PC-3 (cell line): ENCODE results near the gene DIAPH2. TPM values are rescaled to one million over a fixed set of nuclear protein-coding genes. Genes with fewer than 3 reads are reported as not detected.

Experiments used
- ATAC-seq: fragments of 200-7000 bp; cut with Tn5 transposase; 2 replicates; pipeline ENCODE4 v1.9.1; 2020; ENCODE audit warnings: mild to moderate bottlenecking, moderate library complexity
- BruUV-seq: library from RNA; stranded (reverse); fragments of 400-500 nt; replicated peaks from 2 replicates; lab custom pipeline; 2021; lab: Mats Ljungman, UMichigan
- CTCF ChIA-PET: fragments of 300-600 bp; sonication (Branson Sonifier 250); formaldehyde crosslinking; loops from one replicate; lab custom pipeline; 2022; ENCODE audit warnings: antibody characterized with exemption; lab: Charles Lee
- POLR2A ChIA-PET: fragments of 300-600 bp; sonication (Branson Sonifier 250); formaldehyde crosslinking; loops from one replicate; lab custom pipeline; 2022; ENCODE audit warnings: antibody characterized with exemption; ENCODE audit not compliant: unreplicated experiment; lab: Charles Lee
- DNase-seq: peaks from one replicate; pipeline ENCODE4 v3.0.0-alpha.2; 2015
- H2AFZ ChIP-seq: fragments of 300-600 bp; sonication (generic); 2 replicates; pipeline ENCODE4 v1.6.0; 2016; ENCODE audit warnings: antibody characterized with exemption, low read length
- H3F3A ChIP-seq: fragments of 300-600 bp; sonication (generic); one replicate; pipeline ENCODE4 v1.6.0; 2017; ENCODE audit warnings: antibody characterized with exemption, low read length, control low read depth, mild to moderate bottlenecking; ENCODE audit not compliant: unreplicated experiment
- H3K27ac ChIP-seq: fragments of 300-600 bp; sonication (generic); 2 replicates; pipeline ENCODE4 v1.5.1; 2016; ENCODE audit warnings: mild to moderate bottlenecking, low read length
- H3K27me3 ChIP-seq: fragments of 300-600 bp; sonication (generic); 2 replicates; pipeline ENCODE4 v1.6.1; 2016; ENCODE audit warnings: low read length, mixed read lengths
- H3K36me3 ChIP-seq: fragments of 300-600 bp; sonication (generic); 2 replicates; pipeline ENCODE4 v1.6.1; 2016; ENCODE audit warnings: low read depth, mixed run types, low read length, mixed read lengths
- H3K4me1 ChIP-seq: fragments of 300-600 bp; sonication (generic); 2 replicates; pipeline ENCODE4 v1.5.1; 2016; ENCODE audit warnings: low read length; ENCODE audit not compliant: insufficient read depth
- H3K4me2 ChIP-seq: fragments of 300-600 bp; sonication (generic); 2 replicates; pipeline ENCODE4 v1.6.0; 2016; ENCODE audit warnings: low read length
- H3K4me3 ChIP-seq: fragments of 300-600 bp; sonication (generic); 2 replicates; pipeline ENCODE4 v1.5.1; 2016; ENCODE audit warnings: mild to moderate bottlenecking, low read length, mixed read lengths
- H3K79me2 ChIP-seq: fragments of 300-600 bp; sonication (generic); 2 replicates; pipeline ENCODE4 v1.6.1; 2017; ENCODE audit warnings: low read length, mixed read lengths
- H3K9ac ChIP-seq: fragments of 300-600 bp; sonication (generic); 2 replicates; pipeline ENCODE4 v1.6.0; 2016; ENCODE audit warnings: mild to moderate bottlenecking, low read length
- H3K9me2 ChIP-seq: fragments of 300-600 bp; sonication (generic); replicated peaks from 2 replicates; pipeline ENCODE4 v1.6.1; 2016; ENCODE audit warnings: mixed run types, low read length, mixed read lengths
- H3K9me3 ChIP-seq: fragments of 300-600 bp; sonication (generic); 2 replicates; pipeline ENCODE4 v1.6.1; 2016; ENCODE audit warnings: low read length, mixed read lengths
- H4K20me1 ChIP-seq: fragments of 300-600 bp; sonication (generic); 2 replicates; pipeline ENCODE4 v1.6.1; 2016; ENCODE audit warnings: low read length, mixed read lengths
- EZH2 ChIP-seq: fragments of 300-600 bp; sonication (generic); IDR thresholded peaks from one replicate; pipeline ENCODE4 v1.6.1; 2017; ENCODE audit warnings: antibody characterized with exemption, mild to moderate bottlenecking, low read length; ENCODE audit not compliant: unreplicated experiment
- EZH2phosphoT487 ChIP-seq: fragments of 300-600 bp; sonication (generic); IDR thresholded peaks from 2 replicates; pipeline ENCODE4 v1.6.1; 2018; ENCODE audit warnings: mild to moderate bottlenecking, antibody characterized with exemption, low read length, borderline replicate concordance
- intact Hi-C: fragments of 100-400 bp; cut with micrococcal nuclease; formaldehyde crosslinking; loops from 2 replicates; pipeline ENCODE4 v1.9.0; 2023
- total RNA-seq: library from RNA; depleted of rRNA; stranded (reverse); fragments of >200 nt; gene quantifications from 2 replicates; pipeline ENCODE4 v1.2.3, GENCODE V29; 2014
- TF ChIP-seq, protein P1 (sequence below): fragments of 300-600 bp; sonication (generic); conservative IDR thresholded peaks from 2 replicates; pipeline ENCODE4 v1.5.1; 2017; ENCODE audit warnings: antibody characterized with exemption, low read depth, mild to moderate bottlenecking, low read length

Gene DIAPH2
- total RNA-seq, 1 experiment from 2014 or later: 15.1 TPM

- Histone ChIP-seq H3K27me3 (no peaks in the 10 kb centered on the region), H2AFZ (no peak overlapping the region), H3K4me3 (no peak overlapping the region), H4K20me1 (no peaks in the 10 kb centered on the region), H3K4me1 (peaks cover 46% of the 10 kb centered on the region), H3K9ac (no peak overlapping the region), H3K4me2 (peak overlapping the region; percentile 15; the same call in 1 of the 2 replicates), H3K36me3 (no peaks in the 10 kb centered on the region), H3F3A (peaks cover 5% of the 10 kb centered on the region), H3K9me2 (no peaks in the 10 kb centered on the region), H3K79me2 (no peaks in the 10 kb centered on the region), H3K9me3 (no peaks in the 10 kb centered on the region), H3K27ac (peak overlapping the region; percentile 47)
- TF ChIP-seq EZH2phosphoT487 (no peak), EZH2 (no peak)
- TF ChIP-seq, protein P1, sequence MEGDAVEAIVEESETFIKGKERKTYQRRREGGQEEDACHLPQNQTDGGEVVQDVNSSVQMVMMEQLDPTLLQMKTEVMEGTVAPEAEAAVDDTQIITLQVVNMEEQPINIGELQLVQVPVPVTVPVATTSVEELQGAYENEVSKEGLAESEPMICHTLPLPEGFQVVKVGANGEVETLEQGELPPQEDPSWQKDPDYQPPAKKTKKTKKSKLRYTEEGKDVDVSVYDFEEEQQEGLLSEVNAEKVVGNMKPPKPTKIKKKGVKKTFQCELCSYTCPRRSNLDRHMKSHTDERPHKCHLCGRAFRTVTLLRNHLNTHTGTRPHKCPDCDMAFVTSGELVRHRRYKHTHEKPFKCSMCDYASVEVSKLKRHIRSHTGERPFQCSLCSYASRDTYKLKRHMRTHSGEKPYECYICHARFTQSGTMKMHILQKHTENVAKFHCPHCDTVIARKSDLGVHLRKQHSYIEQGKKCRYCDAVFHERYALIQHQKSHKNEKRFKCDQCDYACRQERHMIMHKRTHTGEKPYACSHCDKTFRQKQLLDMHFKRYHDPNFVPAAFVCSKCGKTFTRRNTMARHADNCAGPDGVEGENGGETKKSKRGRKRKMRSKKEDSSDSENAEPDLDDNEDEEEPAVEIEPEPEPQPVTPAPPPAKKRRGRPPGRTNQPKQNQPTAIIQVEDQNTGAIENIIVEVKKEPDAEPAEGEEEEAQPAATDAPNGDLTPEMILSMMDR: no peak
- ATAC-seq (no peak), DNase-seq (no peak)
- ChIA-PET CTCF (no interaction called here), POLR2A (no interaction called here)
- intact Hi-C loops: no loop called here
- no TSS peak for BruUV-seq
Observed at GRCh38 chrX:97401154-97401553, 716.5 kb downstream of the DIAPH2 start.

DNA sequence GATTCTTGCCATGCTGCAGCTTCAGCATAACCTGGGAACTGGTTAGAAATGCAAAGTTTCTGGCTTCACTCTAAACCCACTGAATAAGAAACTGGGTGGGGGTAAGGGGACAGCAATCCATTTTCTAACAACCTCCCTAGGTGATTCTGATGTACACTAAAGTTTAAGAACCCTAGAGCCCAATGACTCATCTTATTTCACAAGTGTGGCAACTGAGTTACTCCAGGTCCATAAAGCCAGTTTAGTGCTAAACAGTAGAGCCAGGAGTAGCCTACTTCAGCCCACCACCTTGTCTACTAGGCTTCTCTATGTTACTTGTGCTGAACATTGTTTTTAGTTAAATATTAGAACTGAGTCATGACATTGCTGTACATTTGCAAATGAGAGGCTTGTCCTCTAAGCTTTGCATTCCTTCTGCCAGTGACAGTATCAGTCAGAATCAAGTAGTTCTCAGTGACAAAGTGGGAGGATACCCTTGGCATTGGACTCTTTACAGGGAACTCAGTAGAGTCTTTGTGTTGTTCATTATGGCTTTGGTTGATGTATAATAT lies 717.0 kb downstream of the DIAPH2 start:
- CTCF ChIA-PET: no interaction called here
- Histone ChIP-seq H3K4me1 (peaks cover 46% of the 10 kb centered on the region), H3K9me3 (no peaks in the 10 kb centered on the region), H3K27me3 (no peaks in the 10 kb centered on the region), H3K27ac (peak overlapping the region; percentile 47), H3F3A (peaks cover 5% of the 10 kb centered on the region), H4K20me1 (no peaks in the 10 kb centered on the region), H3K36me3 (no peaks in the 10 kb centered on the region), H3K79me2 (no peaks in the 10 kb centered on the region), H3K9ac (no peak overlapping the region), H3K4me2 (peak overlapping the region; percentile 15; the same call in 1 of the 2 replicates), H3K9me2 (no peaks in the 10 kb centered on the region), H3K4me3 (no peak overlapping the region), H2AFZ (no peak overlapping the region)
- POLR2A ChIA-PET: no interaction called here
- peak; percentile 12 for DNase-seq
- no TSS peak for BruUV-seq
- no peak for ATAC-seq
- intact Hi-C loops: no loop called here
- TF ChIP-seq EZH2: no peak
- no peak for TF ChIP-seq EZH2phosphoT487
- TF ChIP-seq, protein P1: no peak

- H3K27me3 ChIP-seq: no peaks in the 10 kb centered on the region
- ChIA-PET POLR2A (no interaction called here), CTCF (no interaction called here)
- no peak overlapping the region for H3K4me2 ChIP-seq
- H3K9ac ChIP-seq: no peak overlapping the region
- intact Hi-C loops: no loop called here
- no peaks in the 10 kb centered on the region for H4K20me1 ChIP-seq
- BruUV-seq: no TSS peak
- peaks cover 42% of the 10 kb centered on the region for H3K4me1 ChIP-seq
- no peak overlapping the region for H3K4me3 ChIP-seq
- H3K27ac ChIP-seq: no peak overlapping the region
- no peaks in the 10 kb centered on the region for H3K79me2 ChIP-seq
- no peak for DNase-seq
- ATAC-seq: no peak
- H2AFZ ChIP-seq: no peak overlapping the region
- H3K9me3 ChIP-seq: no peaks in the 10 kb centered on the region
- no peaks in the 10 kb centered on the region for H3K36me3 ChIP-seq
- TF ChIP-seq EZH2 (no peak), EZH2phosphoT487 (no peak)
- TF ChIP-seq, protein P1: no peak
- H3K9me2 ChIP-seq: no peaks in the 10 kb centered on the region
- peaks cover 5% of the 10 kb centered on the region for H3F3A ChIP-seq
Observed at GRCh38 chrX:97402333-97402732, 717.7 kb downstream of the DIAPH2 start.
